Activated CD4-positive, alpha-beta memory T cell treated with anti-CD3 and anti-CD28 coated beads for 36 hours (primary cell): ENCODE results near the gene PTPN14. TPM values are rescaled to one million over a fixed set of nuclear protein-coding genes. Genes with fewer than 3 reads are reported as not detected.
"Not testable (repeated sequence)": the region's sequence is repeated elsewhere in the genome, so short reads cannot be mapped to it uniquely, and the experiment has no call there.

Experiments
- CTCF ChIA-PET: fragments of 350-600 bp; sonication (Branson Sonifier 250); formaldehyde crosslinking; loops from one replicate; lab custom pipeline; 2021; ENCODE audit warnings: antibody characterized with exemption, inconsistent platforms; lab: Charles Lee
- POLR2A ChIA-PET: fragments of 350-600 bp; sonication (Branson Sonifier 250); formaldehyde crosslinking; loops from one replicate; lab custom pipeline; 2021; ENCODE audit warnings: antibody characterized with exemption; lab: Charles Lee
- DNase-seq: peaks from one replicate; pipeline ENCODE4 v3.0.0-alpha.2; 2020
- H3K27ac Mint-ChIP-seq: one replicate; pipeline ENCODE4 v1.8.0; 2021; ENCODE audit warnings: mixed read lengths
- H3K27me3 Mint-ChIP-seq: one replicate; pipeline ENCODE4 v1.8.0; 2021; ENCODE audit warnings: mixed read lengths
- H3K36me3 Mint-ChIP-seq: one replicate; pipeline ENCODE4 v1.8.0; 2021; ENCODE audit warnings: mixed read lengths
- H3K4me1 Mint-ChIP-seq: one replicate; pipeline ENCODE4 v1.8.0; 2021; ENCODE audit warnings: low read depth, mixed read lengths
- H3K4me3 Mint-ChIP-seq: one replicate; pipeline ENCODE4 v1.8.0; 2021; ENCODE audit warnings: mild to moderate bottlenecking, mixed read lengths
- H3K9me3 Mint-ChIP-seq: one replicate; pipeline ENCODE4 v1.8.0; 2021; ENCODE audit warnings: mixed read lengths
- intact Hi-C: fragments of 100-400 bp; cut with micrococcal nuclease; formaldehyde crosslinking; loops from one replicate; pipeline ENCODE4 v1.15.1; 2023
- total RNA-seq, 2 experiments: library from RNA; stranded (reverse); gene quantifications; one replicate each; pipeline ENCODE4 v1.2.3, GENCODE V29; 2021

Gene PTPN14
- total RNA-seq, 2 experiments from 2014 or later = 1.0 to 1.1 TPM

DNA sequence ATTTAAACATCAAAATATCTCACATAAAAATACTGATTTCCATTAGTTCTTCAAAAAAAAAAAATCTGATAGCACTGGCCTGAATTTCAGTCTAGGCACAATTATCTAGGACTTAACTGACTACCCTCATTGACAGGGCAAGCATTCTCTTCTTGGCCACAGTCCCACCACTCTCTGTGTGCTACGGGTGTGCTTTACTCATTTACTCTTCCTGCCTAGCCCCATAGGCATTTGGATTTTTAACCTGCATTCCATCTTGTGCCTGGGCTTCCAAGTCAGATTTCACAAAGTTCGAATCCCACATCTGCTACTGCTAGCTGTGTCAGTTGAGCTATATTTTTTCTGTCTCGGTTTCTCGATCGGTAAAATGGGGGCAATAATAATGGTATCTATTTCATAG is 38.0 kb downstream of the PTPN14 start:
- Mint-ChIP-seq H3K4me3 (no peak overlapping the region), H3K27ac (no peak overlapping the region), H3K4me1 (peaks cover 8% of the 10 kb centered on the region), H3K36me3 (no peaks in the 10 kb centered on the region), H3K27me3 (no peaks in the 10 kb centered on the region), H3K9me3 (no peaks in the 10 kb centered on the region)
- CTCF ChIA-PET = no interaction called here
- POLR2A ChIA-PET = no interaction called here
- no peak for DNase-seq
- intact Hi-C loops = no loop called here

DNA sequence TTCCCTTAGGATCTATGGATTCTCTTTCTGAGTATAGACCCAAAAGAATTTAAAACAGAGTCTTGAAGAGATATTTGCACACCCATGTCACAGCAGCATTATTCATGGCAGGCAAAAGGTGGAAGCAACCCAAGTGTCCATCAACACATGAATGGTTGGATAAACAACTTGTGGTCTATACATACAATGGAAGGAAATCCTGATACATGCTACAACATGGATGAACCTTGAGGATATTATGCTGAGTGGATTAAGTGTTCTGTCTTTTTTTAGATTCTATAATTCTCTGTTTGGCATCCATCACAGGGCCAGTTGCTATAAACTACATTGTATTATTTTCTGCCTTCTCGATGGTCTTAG is 39.8 kb downstream of the PTPN14 start:
- Mint-ChIP-seq H3K4me1 (peaks cover 14% of the 10 kb centered on the region), H3K27ac (no peak overlapping the region), H3K4me3 (no peak overlapping the region), H3K27me3 (peaks cover 4% of the 10 kb centered on the region), H3K36me3 (no peaks in the 10 kb centered on the region), H3K9me3 (no peaks in the 10 kb centered on the region)
- CTCF ChIA-PET = no interaction called here
- DNase-seq = no peak
- intact Hi-C loops = no loop called here
- POLR2A ChIA-PET = no interaction called here

- intact Hi-C loops = no loop called here
- no peak overlapping the region for H3K4me3 Mint-ChIP-seq
- CTCF ChIA-PET = no interaction called here
- no peaks in the 10 kb centered on the region for H3K36me3 Mint-ChIP-seq
- no peaks in the 10 kb centered on the region for H3K9me3 Mint-ChIP-seq
- H3K27ac Mint-ChIP-seq = no peak overlapping the region
- H3K27me3 Mint-ChIP-seq = peaks cover 6% of the 10 kb centered on the region
- peaks cover 13% of the 10 kb centered on the region for H3K4me1 Mint-ChIP-seq
- DNase-seq = no peak
- POLR2A ChIA-PET = no interaction called here
Observed at GRCh38 chr1:214510914-214511638, 40.3 kb downstream of the PTPN14 start.

- H3K36me3 Mint-ChIP-seq = no peaks in the 10 kb centered on the region
- ChIA-PET POLR2A (no interaction called here), CTCF (no interaction called here)
- H3K27me3 Mint-ChIP-seq = peaks cover 8% of the 10 kb centered on the region
- no peak overlapping the region for H3K27ac Mint-ChIP-seq
- no peak for DNase-seq
- peaks cover 9% of the 10 kb centered on the region for H3K4me1 Mint-ChIP-seq
- intact Hi-C loops = no loop called here
- H3K4me3 Mint-ChIP-seq = no peak overlapping the region
- H3K9me3 Mint-ChIP-seq = no peaks in the 10 kb centered on the region
Observed at GRCh38 chr1:214510477-214510876, 40.9 kb downstream of the PTPN14 start.

GRCh38 chr1:214509622-214510021 is 41.8 kb downstream of the PTPN14 start:
- CTCF ChIA-PET, H3K4me3 Mint-ChIP-seq, H3K4me1 Mint-ChIP-seq, DNase-seq, POLR2A ChIA-PET, H3K9me3 Mint-ChIP-seq, H3K27ac Mint-ChIP-seq, H3K36me3 Mint-ChIP-seq, intact Hi-C loops: not testable (repeated sequence)
- H3K27me3 Mint-ChIP-seq = peaks cover 12% of the 10 kb centered on the region

DNA sequence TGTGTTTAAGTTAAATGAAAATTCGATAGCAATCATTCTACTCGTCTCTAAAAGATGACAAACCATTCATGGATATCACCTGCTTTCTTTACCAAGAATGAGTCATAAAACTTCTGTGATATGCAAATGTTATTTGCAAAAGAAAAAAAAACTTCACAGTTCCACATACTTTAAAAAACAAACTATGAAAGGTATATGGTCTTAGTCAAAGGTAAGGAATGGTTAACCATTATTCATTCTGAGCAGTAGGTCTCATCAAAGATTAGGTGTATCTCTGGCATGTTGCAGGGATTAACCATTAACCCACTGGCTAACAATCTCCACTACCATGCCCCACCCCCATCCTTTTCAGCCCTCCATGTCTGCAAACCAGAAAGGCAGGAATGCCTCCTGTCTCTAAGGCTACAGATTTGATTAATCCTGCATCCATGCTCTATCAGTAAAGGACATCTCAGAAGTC is 44.4 kb downstream of the PTPN14 start:
- H3K4me3 Mint-ChIP-seq = no peak overlapping the region
- DNase-seq = no peak
- peaks cover 15% of the 10 kb centered on the region for H3K27me3 Mint-ChIP-seq
- H3K27ac Mint-ChIP-seq = no peak overlapping the region
- intact Hi-C loops = no loop called here
- H3K36me3 Mint-ChIP-seq = no peaks in the 10 kb centered on the region
- H3K4me1 Mint-ChIP-seq = peaks cover 7% of the 10 kb centered on the region
- H3K9me3 Mint-ChIP-seq = no peaks in the 10 kb centered on the region
- ChIA-PET POLR2A (no interaction called here), CTCF (no interaction called here)

GRCh38 chr1:214505134-214505533 is 46.3 kb downstream of the PTPN14 start:
- Mint-ChIP-seq H3K27ac (no peak overlapping the region), H3K4me1 (peaks cover 7% of the 10 kb centered on the region), H3K27me3 (peaks cover 19% of the 10 kb centered on the region), H3K36me3 (no peaks in the 10 kb centered on the region), H3K4me3 (no peak overlapping the region), H3K9me3 (no peaks in the 10 kb centered on the region)
- intact Hi-C loops = no loop called here
- ChIA-PET CTCF (no interaction called here), POLR2A (no interaction called here)
- no peak for DNase-seq

- peaks cover 7% of the 10 kb centered on the region for H3K4me1 Mint-ChIP-seq
- intact Hi-C loops = no loop called here
- ChIA-PET CTCF (no interaction called here), POLR2A (no interaction called here)
- no peak overlapping the region for H3K27ac Mint-ChIP-seq
- H3K9me3 Mint-ChIP-seq = no peaks in the 10 kb centered on the region
- DNase-seq = no peak
- no peak overlapping the region for H3K4me3 Mint-ChIP-seq
- H3K36me3 Mint-ChIP-seq = no peaks in the 10 kb centered on the region
- peaks cover 21% of the 10 kb centered on the region for H3K27me3 Mint-ChIP-seq
Observed at GRCh38 chr1:214504330-214504729, 47.1 kb downstream of the PTPN14 start.

DNA sequence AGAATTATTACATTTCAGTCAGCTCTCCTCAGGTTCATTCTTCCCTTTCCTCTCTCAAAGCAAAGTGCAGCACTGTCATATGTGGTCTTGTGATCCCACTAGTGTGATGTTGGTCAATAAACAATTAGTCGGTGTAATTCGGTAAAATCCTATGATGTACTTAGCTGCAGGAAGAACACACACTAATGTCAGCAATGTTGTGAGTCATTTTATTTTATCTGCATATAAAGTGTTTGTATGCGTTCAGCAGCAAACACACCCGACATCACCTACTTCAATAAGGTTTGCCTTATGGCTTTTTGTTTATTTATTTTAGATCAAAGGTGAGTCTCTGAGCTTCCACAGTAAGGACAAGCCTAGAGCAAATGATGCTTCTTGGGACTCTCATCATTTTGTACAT is 47.8 kb downstream of the PTPN14 start:
- intact Hi-C loops = no loop called here
- no peak for DNase-seq
- POLR2A ChIA-PET = no interaction called here
- Mint-ChIP-seq H3K27ac (no peak overlapping the region), H3K4me1 (peaks cover 7% of the 10 kb centered on the region), H3K36me3 (no peaks in the 10 kb centered on the region), H3K9me3 (no peaks in the 10 kb centered on the region), H3K27me3 (peaks cover 21% of the 10 kb centered on the region), H3K4me3 (no peak overlapping the region)
- CTCF ChIA-PET = interaction anchor here (0.7 kb wide), 1 partner anchor 173 kb away, joined by 3 read pairs; no protein-coding TSS in a partner anchor

DNA sequence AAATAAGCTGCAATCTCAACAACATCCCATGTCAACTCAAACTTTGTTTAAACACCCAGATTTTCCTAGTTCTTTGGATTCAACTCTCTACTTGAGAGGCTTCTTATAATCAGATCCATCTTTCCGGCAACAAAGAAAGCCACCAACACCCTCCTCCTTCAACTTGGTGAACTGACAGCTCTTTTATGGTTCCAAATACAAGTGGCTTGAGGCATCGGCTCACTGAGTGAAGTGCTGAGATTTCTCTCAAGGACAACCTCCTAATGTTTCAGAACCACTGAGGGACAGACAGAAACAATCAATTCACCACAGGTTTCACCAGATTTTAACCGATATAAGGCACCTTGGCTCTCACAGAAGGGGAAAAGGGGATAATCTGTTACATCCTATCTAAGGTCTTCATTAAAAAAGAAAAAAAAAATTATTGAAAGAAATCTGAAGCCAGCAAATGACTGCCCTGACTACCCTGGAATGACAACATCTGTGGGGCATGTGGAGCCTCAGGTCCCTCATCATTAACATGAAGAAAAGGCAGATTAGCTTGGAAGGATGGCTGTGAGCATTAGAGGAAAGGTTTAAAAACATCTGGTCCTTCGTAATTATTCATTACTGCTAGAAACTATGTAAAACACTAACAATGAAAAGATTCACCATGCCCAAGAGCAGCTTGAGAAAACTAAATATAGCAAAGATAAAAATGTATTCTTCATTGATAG is 50.9 kb downstream of the PTPN14 start:
- H3K9me3 Mint-ChIP-seq = no peaks in the 10 kb centered on the region
- DNase-seq = no peak
- intact Hi-C loops = no loop called here
- H3K4me3 Mint-ChIP-seq = no peak overlapping the region
- ChIA-PET CTCF (interaction anchor here (1.2 kb wide), 1 partner anchor 173 kb away, joined by 3 read pairs; no protein-coding TSS in a partner anchor), POLR2A (no interaction called here)
- H3K4me1 Mint-ChIP-seq = no peaks in the 10 kb centered on the region
- no peaks in the 10 kb centered on the region for H3K36me3 Mint-ChIP-seq
- no peak overlapping the region for H3K27ac Mint-ChIP-seq
- peaks cover 15% of the 10 kb centered on the region for H3K27me3 Mint-ChIP-seq

DNA sequence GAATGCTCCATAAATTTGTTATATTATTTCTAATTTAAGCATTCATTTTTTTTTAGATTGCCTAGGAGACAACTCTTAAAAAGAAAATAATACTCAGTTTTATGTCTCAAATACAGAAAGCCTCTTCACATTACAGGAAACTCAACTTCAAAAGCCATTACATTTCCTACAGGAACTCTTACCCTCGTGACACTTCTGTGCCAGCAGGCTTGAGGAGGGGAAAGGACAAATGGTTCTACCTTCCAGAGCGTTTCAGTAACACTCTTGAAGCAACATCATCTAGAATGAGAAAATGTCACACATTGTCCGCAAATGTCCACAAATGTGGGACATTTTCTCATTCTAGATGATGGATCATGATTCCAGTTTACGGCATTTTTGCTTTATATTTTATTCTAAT is 51.7 kb downstream of the PTPN14 start:
- DNase-seq = no peak
- Mint-ChIP-seq H3K36me3 (no peaks in the 10 kb centered on the region), H3K27me3 (peaks cover 14% of the 10 kb centered on the region), H3K27ac (no peak overlapping the region), H3K4me3 (no peak overlapping the region), H3K4me1 (no peaks in the 10 kb centered on the region), H3K9me3 (no peaks in the 10 kb centered on the region)
- intact Hi-C loops = no loop called here
- POLR2A ChIA-PET = no interaction called here
- CTCF ChIA-PET = no interaction called here

DNA sequence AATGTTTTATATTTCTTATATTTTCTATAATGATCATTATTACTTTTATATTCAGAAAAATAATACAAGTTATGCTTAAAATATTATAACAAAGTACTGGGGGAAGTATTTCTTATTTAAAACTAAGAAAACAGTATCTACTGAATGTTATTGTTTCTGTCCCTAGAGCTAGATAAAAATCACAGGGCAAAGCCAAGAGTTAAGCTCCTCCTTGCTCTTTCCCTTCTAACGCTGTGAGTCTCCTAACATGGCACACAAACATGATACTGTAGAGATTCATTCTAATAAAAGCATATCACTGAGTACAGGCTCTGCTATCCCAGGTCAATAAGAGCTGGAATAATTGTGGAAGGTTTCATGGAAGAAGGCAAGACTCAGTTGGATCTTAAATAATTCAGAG is 53.4 kb downstream of the PTPN14 start:
- intact Hi-C loops = no loop called here
- H3K36me3 Mint-ChIP-seq = no peaks in the 10 kb centered on the region
- H3K9me3 Mint-ChIP-seq = no peaks in the 10 kb centered on the region
- ChIA-PET POLR2A (no interaction called here), CTCF (interaction anchor here (0.5 to 1.9 kb wide), 2 partner anchors 82 to 166 kb away, joined by 3 to 6 read pairs; no protein-coding TSS in a partner anchor)
- no peak for DNase-seq
- H3K27ac Mint-ChIP-seq = no peak overlapping the region
- no peaks in the 10 kb centered on the region for H3K4me1 Mint-ChIP-seq
- peaks cover 15% of the 10 kb centered on the region for H3K27me3 Mint-ChIP-seq
- no peak overlapping the region for H3K4me3 Mint-ChIP-seq

GRCh38 chr1:214496126-214496525 is 55.3 kb downstream of the PTPN14 start:
- Mint-ChIP-seq H3K9me3 (no peaks in the 10 kb centered on the region), H3K4me3 (no peak overlapping the region), H3K27me3 (peaks cover 13% of the 10 kb centered on the region), H3K27ac (no peak overlapping the region), H3K36me3 (no peaks in the 10 kb centered on the region), H3K4me1 (no peaks in the 10 kb centered on the region)
- intact Hi-C loops = no loop called here
- POLR2A ChIA-PET = no interaction called here
- no peak for DNase-seq
- CTCF ChIA-PET = no interaction called here
